GM19099 (cell line): ENCODE measurements around the gene WDR4.

Experiments used
- POLR2A ChIP-seq: IDR thresholded peaks from 3 replicates; pipeline ENCODE4 v1.6.1; 2011; ENCODE audit warnings: low read depth; ENCODE audit not compliant: insufficient read length; ENCODE audit errors: extremely low read depth

Gene WDR4

GRCh38 chr21:42834726-42835191 lies 44.6 kb downstream of the WDR4 start:
- TF ChIP-seq POLR2A, result no peak

- TF ChIP-seq POLR2A, result no peak
These were observed 45.2 kb downstream of the WDR4 start for GRCh38 chr21:42833859-42834725.

- no peak for TF ChIP-seq POLR2A
These were observed 45.9 kb downstream of the WDR4 start for GRCh38 chr21:42833439-42833815.

GRCh38 chr21:42830456-42831455 lies 48.6 kb downstream of the WDR4 start:
- no peak for TF ChIP-seq POLR2A

- TF ChIP-seq POLR2A, result no peak
These were observed 49.4 kb downstream of the WDR4 start for GRCh38 chr21:42829954-42830353.

- no peak for TF ChIP-seq POLR2A
These were observed 49.9 kb downstream of the WDR4 start for GRCh38 chr21:42829417-42829816.

GRCh38 chr21:42827588-42827987 lies 51.8 kb downstream of the WDR4 start:
- no peak for TF ChIP-seq POLR2A

- TF ChIP-seq POLR2A, result no peak
These were observed 58.5 kb downstream of the WDR4 start for GRCh38 chr21:42820616-42821465.

GRCh38 chr21:42819861-42820615 lies 59.3 kb downstream of the WDR4 start:
- no peak for TF ChIP-seq POLR2A

- no peak for TF ChIP-seq POLR2A
These were observed 61.0 kb downstream of the WDR4 start for GRCh38 chr21:42818328-42818749.

GRCh38 chr21:42815217-42815616 lies 64.1 kb downstream of the WDR4 start:
- no peak for TF ChIP-seq POLR2A

- no peak for TF ChIP-seq POLR2A
These were observed 67.4 kb downstream of the WDR4 start for GRCh38 chr21:42811960-42812359.

- TF ChIP-seq POLR2A, result no peak
These were observed 69.5 kb downstream of the WDR4 start for GRCh38 chr21:42809577-42810475.
